ENCODE data around the gene TUBB6. TPM values are rescaled to one million over a fixed set of nuclear protein-coding genes. Genes with fewer than 3 reads are reported as not detected.

TUBB6 gene
- polyA plus RNA-seq, 3 donors = 45.1 to 77.6 (median 60.6) TPM

DNA sequence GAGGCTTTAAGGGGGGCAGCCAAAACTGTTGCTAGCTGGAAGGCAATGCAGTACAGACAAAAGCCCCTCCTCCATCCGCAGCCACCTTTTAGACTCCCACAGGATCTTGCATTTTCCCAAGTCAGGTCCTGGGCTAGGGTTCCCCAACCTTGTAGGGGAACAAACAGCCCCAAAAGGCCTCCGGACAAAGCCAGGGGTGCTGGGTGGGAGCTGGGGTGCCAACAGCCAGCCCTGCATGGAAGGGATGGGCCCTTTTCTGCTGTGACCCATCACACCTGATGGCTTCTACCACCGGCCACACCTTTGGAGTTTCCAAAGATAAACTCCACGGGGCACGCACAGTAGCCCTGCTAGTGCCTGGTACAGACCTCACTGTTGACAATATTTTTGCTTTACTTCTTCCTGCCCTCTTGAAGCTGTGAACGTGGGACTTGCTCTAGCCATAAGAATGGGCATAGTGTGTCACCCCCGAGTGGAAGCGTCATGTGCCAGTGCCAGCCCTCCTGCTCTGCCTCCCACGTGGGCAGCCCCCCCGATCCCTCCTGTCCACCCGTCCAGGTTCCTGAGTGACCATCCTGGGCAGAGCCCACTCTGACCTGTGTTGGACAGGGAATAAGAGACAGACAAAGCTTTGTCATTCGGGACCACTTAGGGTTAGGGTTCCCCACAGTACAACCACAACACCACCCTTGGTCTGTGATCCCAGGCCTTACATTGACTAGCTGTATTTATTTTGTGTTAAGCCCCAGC is 18.8 kb downstream of the TUBB6 start:
- DNase-seq (ENCODE audit: extremely low read depth in 1 of 11, low read depth in 9 of 11, low spot score in 4 of 11) = no peak

DNA sequence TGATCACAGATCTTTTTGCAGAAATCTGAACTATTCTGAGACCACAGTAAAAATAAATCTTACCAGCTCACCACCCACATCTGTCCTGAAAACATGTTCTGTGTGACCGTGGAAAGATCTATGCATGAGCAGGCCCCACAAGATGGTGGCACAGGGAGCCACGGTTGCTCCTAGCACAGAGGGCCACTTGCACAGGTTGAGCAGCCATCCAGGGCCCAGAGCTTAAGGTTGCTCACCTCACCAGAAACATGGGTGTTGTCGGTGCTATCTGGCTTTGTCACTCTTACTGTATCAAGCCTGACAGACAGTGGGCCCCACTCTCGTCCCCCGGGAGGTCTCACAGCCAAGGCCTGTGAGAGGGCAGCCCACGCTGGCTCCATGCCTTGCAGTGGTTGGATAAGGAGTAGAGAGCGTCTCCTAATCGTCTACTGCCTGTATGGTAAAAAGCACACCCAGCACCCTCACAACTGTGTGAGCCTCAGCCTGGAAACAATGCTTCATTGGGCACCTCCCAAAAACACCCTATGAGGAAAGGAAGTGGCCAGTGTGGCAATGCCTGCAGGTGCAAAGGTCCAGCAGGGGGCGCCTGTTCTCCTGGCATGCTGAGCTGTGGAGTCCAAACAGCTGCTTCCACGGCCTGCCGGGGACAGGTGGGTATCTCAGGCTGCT is 19.6 kb downstream of the TUBB6 start:
- DNase-seq (ENCODE audit: extremely low read depth in 1 of 11, low read depth in 9 of 11, low spot score in 4 of 11) = peak in 3 of 11 donors; percentile 23 to 38 (median 28)

DNA sequence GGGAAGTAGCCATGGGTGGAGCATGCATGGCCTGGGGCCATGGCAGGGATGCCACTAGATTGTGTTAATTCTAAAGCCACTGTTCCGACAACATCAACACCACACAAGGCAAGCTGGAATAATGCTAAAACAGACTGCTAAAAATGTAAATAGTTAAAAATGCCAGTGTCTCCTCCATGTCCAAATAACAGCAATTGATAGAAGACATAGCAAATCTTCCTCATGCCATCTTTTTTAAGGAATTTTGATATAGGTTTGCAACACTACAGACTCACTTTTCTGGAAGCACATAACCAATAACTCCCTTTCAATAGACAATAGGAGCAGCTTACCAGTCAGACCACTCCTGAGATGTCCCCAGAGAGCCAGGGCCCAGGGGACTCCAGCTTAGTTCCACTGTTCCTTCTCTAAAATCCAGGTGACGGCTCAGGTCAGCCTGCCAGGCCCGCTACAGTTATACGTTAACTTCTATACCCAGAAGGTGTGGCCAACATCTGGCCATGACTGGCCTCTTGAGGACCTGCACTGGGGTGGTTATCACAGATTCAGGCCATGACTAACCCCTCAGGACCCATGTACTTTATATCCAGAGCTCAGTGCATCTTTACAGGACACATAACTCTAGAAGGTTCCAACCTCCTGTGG is 20.3 kb downstream of the TUBB6 start:
- no peak for DNase-seq (ENCODE audit: extremely low read depth in 1 of 11, low read depth in 9 of 11, low spot score in 4 of 11)

DNA sequence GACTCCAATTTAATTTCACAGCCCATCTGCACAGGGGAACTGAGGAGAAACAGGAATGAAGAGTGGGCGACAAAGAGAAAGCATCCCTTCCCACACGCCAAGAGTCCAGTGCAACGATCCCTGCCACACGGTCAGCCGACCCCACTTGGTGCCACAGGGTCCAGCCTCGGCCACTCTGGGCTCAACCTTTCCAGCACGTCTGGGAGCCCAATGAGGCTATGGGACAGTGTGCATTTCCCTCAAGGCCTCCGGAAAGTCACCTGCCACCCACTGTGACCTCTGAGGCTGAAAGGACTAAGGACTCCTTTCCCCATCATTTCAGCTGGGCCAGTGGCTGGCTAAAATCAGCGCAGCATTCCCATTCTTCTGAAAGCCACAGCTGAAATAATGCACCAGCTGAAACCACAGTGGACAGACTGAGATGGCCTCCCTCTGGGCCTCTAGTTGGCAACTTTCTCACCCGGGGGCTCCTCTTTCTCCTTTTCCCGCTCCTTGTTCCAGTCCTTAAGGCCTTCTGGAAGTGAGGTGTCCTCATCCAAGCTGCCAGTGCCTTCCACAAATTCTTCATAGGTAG is 21.2 kb downstream of the TUBB6 start:
- DNase-seq (ENCODE audit: extremely low read depth in 1 of 11, low read depth in 9 of 11, low spot score in 4 of 11) = no peak

DNA sequence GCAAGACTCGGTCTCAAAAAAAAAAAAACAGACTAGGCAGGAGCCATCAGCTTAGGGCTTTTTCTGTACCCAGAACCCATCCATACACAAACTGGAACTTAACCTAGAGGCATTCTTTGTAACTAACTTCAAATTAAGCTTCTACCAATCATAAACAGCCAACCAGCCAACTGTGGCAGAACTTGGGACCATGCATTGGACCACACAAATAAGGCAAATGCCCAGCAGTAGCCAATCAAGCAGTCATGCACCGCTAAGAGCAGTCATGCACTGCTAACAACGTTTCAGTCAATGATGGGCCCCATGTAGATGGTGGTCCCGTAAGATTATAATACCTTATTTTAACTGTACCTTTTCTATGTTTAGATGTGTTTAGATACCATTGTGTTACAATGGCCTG is 22.7 kb downstream of the TUBB6 start:
- DNase-seq (ENCODE audit: extremely low read depth in 1 of 11, low read depth in 9 of 11, low spot score in 4 of 11) = no peak

DNA sequence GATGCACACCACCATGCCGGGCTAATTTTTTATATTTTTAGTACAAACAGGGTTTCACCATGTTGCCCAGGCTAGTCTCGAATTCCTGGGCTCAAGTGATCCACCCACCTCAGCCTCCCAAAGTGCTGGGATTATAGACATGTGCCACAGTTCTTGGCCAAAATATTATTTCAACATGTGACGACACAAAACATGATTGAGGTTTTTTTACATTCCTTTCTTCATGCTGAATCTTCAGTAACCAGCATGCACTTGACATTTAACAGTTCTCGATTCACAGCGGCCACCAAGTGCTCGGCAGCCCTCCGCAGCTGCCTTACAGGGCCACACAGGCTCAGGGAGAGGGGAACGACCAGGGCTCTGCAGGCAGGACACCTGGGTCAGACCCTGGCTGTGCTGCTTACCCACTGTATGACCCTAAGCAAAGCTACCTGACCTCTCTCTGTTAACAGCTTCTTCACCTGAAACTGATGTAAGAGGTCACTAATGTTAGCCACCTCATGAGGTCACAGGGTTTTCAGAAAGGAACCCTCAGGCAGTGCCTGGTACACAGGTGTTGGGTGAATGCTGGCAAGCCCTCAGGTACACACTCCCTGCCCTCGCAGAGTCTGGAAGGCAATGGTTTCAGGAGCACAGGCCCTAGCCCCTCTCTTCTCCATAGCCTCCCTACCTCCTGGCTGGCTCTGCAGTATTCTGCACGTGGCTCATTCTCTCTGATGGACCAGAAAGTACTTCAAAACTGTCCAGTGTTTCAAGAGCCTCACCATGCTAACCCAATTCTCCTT is 25.7 kb downstream of the TUBB6 start:
- DNase-seq (ENCODE audit: extremely low read depth in 1 of 11, low read depth in 9 of 11, low spot score in 4 of 11) = no peak

DNA sequence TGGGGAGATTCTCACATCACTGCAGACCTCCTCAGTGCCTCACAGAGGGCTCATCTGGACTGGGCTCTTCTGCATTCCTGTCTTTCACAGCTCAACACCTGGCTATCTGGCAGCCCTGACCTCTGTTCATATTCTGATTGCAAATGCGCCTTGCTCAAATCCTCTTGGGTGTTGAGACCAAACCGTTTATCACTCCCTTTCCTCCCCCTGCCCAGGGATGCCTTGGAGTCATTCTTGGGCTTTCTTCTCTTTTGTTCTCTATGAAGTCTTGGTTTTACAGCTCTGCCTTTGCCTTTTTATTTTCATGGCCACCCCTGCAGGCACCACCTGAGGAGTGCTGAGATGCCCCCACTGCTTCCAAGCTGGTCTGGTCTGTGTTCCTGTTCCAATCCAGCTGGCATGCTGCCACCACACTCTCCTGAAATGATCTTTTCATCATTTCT is 26.3 kb downstream of the TUBB6 start:
- no peak for DNase-seq (ENCODE audit: extremely low read depth in 1 of 11, low read depth in 9 of 11, low spot score in 4 of 11)

DNA sequence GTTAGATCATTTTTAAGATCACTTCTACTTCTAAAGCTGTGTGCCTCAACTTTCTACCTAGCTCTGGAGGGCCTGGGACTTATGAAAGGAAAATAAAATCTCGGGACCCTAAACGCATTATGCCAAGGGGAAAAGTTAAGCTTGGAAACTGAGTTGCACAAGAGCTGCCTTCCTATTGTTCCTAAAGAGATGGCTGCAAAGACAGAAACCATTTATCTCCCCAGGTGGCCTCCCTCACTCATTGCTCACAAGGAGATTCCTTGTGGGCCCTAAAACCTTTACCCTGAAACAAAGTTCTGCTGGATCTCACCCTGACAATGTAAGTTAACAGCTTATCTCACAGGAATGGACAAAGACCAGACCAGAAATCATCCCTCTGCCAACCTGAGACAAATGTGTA is 26.8 kb downstream of the TUBB6 start:
- DNase-seq (ENCODE audit: extremely low read depth in 1 of 11, low read depth in 9 of 11, low spot score in 4 of 11) = no peak

DNA sequence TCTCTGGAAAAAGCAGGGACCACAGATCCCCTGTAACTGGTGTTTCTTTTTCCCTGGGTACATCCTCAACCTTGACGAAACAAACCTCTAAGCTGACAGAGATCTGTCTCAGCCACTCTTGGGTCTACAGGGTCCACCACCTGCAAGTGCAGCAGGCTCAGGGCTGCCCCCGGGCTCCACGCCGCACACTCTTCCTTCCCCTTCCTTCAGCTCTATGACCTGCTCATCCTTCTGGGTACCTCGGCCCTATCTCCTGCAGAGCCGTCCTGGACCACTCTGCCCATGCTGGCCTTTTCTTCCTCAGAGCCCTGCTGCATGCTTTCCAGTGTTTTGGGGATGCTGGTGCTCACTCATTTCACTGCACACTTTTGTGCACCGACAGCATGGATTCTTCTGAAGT is 27.5 kb downstream of the TUBB6 start:
- no peak for DNase-seq (ENCODE audit: extremely low read depth in 1 of 11, low read depth in 9 of 11, low spot score in 4 of 11)

DNA sequence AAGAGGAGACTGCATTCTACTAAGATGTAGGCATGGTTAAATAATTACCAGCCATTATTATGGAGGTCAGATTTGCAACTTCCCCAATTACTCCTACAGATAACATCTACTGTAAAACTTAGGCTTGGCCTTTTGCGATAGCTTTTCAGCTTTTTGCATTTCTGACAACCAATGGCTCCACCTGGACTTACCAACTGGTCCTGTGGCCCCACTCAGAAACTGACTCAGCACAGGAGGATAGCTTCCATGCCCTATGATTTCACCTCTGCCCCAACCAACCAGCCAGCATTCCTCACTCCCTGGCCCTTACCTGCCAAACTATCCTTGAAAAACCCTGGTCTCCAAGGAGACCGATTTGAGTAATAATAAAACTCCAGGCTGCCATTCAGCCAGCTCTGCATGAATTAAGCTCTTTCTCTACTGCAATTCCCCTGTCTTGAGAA is 28.2 kb downstream of the TUBB6 start:
- DNase-seq (ENCODE audit: extremely low read depth in 1 of 11, low read depth in 9 of 11, low spot score in 4 of 11) = no peak

DNA sequence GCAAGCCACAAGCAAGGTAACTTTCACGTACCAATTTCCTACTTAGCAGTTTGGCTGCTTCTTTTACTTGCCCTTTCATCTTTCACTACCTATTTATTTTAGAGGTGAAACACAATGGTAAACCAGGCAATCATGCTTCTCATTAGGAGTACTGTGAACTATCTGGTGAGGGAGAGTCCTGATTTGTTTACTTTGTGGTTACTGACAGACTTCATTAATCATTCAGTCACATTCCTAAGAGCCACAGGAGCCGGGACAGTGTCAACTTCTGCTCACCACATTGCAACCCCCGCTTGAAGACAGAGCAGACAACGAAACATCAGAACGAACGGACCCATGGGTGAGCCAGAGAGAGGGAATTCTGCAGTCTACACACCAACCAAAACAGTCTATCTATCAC is 28.8 kb downstream of the TUBB6 start:
- no peak for DNase-seq (ENCODE audit: extremely low read depth in 1 of 11, low read depth in 9 of 11, low spot score in 4 of 11)

DNA sequence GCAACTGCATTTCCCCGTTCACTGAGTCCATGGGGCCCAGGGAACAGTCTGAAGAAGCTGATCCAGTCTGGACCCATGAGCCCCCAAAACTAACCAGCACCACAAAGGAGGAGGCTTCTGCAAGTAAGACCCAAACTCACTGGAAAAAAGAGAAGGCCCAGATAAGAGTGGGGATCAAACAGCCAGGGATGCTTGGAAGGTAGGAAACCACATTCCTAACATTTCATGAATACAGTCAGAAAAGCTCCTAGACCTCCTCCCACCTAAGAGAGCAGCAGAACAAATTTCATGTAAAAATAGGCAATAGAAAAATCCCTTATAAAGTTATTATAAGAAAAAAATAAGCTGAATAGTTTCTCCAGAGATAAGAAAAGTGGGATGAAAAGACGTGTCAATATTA is 30.3 kb downstream of the TUBB6 start:
- DNase-seq (ENCODE audit: extremely low read depth in 1 of 11, low read depth in 9 of 11, low spot score in 4 of 11) = no peak

DNA sequence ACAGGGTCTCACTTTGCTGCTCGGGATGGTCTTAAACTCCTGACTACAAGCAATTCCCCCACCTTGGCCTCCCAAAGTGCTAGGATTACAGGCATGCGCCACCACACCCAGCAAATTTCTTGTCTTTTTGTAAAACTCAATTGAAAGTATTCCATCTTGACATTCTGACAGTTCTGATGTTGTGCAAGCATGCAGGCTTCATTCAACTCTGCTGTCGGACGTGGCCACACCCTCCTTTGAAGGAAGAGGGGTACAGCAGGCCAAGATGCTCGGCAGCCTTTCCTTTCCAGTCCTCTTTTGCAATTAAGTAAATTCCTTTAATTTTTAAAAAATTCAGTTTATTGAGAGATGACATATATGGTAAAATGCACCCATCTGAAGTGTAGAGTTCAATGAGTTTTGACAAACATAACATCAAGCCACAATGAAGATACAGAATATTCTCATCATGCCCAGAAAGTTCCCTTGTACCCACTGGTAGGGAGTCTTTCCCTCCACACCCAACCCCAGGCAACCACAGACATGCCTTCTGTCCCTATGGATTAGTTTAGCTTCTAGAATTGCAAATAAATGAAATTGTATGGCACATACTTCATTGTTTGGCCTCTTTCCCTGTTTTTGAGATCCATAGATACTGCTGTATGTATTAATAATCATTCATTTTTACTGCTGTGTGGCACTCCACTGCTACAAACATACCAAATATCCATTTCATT is 33.1 kb downstream of the TUBB6 start:
- DNase-seq (ENCODE audit: extremely low read depth in 1 of 11, low read depth in 9 of 11, low spot score in 4 of 11) = no peak

DNA sequence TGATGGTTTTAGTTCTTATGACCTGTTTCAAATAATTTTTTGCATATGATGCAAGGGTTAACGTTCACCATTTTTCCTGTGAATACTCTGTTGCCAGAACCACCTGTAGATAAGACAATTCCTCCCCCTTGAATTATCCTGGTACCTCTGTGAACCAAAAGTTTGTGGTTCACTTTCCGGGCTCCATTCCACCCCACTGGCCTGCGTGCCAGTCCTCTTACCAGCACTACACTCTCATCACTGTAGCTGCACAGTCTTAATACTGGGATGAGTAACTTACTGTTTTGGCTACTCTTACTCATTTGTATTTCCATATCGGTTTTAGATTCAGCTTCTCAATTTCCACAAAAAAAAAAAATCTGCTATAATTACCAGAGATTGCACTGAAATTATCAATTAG is 34.6 kb downstream of the TUBB6 start:
- DNase-seq (ENCODE audit: extremely low read depth in 1 of 11, low read depth in 9 of 11, low spot score in 4 of 11) = no peak

DNA sequence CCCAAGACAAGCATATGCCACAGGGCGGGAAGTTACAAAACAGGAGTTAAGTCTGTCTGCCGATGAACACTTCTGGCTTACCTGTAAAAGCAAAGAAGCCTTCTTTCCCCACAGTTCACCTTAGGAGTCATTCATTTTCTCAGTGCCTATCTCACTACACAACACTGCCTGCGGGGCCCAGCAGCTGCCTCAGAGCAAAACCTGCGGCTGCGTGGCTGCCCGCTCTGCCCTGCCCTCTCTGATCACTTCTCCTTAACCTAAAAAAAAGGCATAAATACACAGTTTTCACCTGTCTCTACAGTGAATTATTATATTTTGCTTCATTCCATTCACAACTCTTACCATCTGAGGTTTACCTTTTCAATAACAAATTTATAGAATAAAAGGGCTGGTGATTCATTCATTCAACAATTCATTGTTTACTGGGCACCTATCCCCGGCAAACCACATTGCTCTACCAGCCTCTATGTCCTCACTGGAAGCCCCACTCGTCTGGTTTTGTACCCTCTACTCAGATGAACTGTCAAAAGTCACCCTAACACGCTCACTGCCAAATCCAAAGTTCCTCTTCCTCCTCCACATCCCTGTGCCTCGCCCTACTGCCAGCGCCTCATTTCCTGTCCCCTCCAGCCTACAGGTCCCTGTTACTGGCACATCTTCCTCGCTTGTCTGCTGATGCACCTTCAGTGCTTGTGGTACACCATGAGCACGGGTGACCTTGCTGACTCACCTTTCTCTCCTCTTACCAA is 37.6 kb downstream of the TUBB6 start:
- DNase-seq (ENCODE audit: extremely low read depth in 1 of 11, low read depth in 9 of 11, low spot score in 4 of 11) = no peak

DNA sequence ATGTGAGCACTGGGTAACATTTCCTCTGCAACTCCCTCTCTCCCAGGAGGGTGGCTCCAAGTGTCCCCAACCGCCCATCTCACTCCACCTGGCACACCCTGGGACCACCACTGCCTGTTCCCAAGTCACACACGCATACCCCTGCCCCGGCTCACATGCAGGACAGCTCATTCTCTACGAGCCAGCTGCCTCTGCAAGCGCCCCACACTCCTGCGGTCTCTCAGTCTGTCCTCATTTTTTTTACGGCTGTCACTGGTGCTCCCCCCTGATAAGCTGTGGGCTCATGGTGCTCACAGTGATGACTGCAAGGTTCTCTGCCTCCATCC is 38.2 kb downstream of the TUBB6 start:
- DNase-seq (ENCODE audit: extremely low read depth in 1 of 11, low read depth in 9 of 11, low spot score in 4 of 11) = no peak

DNA sequence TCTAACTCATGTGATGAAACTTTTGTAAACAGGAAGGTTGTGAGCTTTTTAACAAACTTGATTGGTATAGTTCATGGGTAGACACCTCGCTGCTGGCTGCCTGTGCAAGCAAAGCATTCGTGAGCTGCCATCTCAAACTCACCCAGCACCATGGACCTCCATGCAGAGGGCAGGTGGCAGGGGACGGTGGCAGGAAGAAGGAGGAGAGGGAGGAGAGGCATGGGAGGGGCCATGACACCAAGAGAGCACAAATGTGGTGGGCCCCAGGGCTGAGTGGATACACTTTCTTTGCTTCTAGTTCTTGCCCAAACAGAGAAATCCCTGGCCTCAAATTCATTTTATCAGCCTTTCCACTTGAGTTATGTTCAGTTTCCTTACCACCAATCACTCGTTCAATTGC is 39.9 kb downstream of the TUBB6 start:
- DNase-seq (ENCODE audit: extremely low read depth in 1 of 11, low read depth in 9 of 11, low spot score in 4 of 11) = no peak

DNA sequence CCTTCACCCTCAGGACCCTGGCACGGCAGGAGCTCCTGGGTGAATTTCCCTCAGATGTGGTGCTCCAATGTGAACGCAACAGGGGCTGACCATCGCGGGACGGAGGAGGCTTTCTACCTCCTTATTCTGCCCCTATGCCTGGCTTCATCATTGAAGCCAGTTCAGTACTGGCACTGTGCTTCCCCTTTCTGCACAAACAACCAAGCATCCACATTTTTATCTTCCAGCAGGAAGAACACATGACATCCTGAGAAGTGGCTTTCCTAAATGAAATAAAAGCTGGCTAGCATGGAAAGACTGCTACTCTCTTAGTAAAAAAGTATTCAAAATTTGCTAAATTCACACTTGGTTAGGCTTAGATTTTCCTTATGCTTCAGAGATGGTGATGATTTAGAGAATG is 44.1 kb downstream of the TUBB6 start:
- no peak for DNase-seq (ENCODE audit: extremely low read depth in 1 of 11, low read depth in 9 of 11, low spot score in 4 of 11)
